H7 (cell line): ENCODE measurements around the gene KCNK15. TPM values are rescaled to one million over a fixed set of nuclear protein-coding genes. Genes with fewer than 3 reads are reported as not detected.
"Not testable (repeated sequence)": the region's sequence is repeated elsewhere in the genome, so short reads cannot be mapped to it uniquely, and the experiment has no call there.

Experiments
- DNase-seq: peaks from one replicate; pipeline ENCODE4 v3.0.0; 2012
- H3K27me3 ChIP-seq: 2 replicates; pipeline ENCODE4 v1.6.0; 2011; ENCODE audit warnings: mild to moderate bottlenecking, low read length; ENCODE audit not compliant: control insufficient read depth, insufficient read depth
- H3K36me3 ChIP-seq: replicated peaks from 2 replicates; pipeline ENCODE4 v1.5.1; 2011; ENCODE audit warnings: low read length; ENCODE audit not compliant: control insufficient read depth, insufficient read depth
- H3K4me3 ChIP-seq: 2 replicates; pipeline ENCODE4 v1.5.1; 2011; ENCODE audit warnings: low read depth, mild to moderate bottlenecking, control low read depth, low read length, moderate library complexity; ENCODE audit not compliant: insufficient read depth
- total RNA-seq: library from RNA; depleted of rRNA; stranded (reverse); fragments of >200 nt; shearing (Covaris generic); gene quantifications from 2 replicates; pipeline ENCODE4 v1.2.3, GENCODE V29; 2014; rRNA removed

Gene KCNK15
- total RNA-seq: 0.14 TPM in 1 of 2 replicates, not detected in the other

DNA sequence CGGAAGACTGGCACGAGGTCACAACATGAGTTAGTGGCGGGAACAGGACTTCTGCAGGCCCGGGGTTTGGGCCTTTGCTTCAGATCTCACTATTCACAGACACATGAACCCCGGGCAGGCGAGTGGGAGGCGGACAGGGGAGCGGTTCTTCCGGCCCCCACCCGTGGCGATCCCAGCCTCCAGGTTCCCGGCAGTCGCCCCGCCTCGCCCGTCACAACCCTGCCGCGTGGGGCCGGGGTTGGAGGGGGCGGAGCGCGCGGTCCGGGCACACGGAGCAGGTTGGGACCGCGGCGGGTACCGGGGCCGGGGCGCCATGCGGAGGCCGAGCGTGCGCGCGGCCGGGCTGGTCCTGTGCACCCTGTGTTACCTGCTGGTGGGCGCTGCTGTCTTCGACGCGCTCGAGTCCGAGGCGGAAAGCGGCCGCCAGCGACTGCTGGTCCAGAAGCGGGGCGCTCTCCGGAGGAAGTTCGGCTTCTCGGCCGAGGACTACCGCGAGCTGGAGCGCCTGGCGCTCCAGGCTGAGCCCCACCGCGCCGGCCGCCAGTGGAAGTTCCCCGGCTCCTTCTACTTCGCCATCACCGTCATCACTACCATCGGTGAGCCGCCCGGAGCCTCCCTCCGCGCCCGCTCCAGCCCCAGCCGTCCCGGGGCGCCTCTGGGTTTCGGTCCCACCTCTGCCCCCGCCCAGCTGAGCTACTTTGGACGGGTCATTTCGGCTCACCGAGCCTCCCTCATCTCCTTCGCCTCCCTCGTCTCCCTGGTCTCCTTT lies at the start of gene KCNK15:
TSS of gene KCNK15 (plus strand) at position 268 of the 769 bp plus-strand sequence. CDS start at position 314, 46 bp downstream.
- peak; percentile 80 for DNase-seq
- peak within 1 kb of the TSS; percentile 58 for H3K4me3 ChIP-seq
- no peaks in the 10 kb centered on the region for H3K36me3 ChIP-seq
- peaks cover 28% of the 10 kb centered on the region for H3K27me3 ChIP-seq

DNA sequence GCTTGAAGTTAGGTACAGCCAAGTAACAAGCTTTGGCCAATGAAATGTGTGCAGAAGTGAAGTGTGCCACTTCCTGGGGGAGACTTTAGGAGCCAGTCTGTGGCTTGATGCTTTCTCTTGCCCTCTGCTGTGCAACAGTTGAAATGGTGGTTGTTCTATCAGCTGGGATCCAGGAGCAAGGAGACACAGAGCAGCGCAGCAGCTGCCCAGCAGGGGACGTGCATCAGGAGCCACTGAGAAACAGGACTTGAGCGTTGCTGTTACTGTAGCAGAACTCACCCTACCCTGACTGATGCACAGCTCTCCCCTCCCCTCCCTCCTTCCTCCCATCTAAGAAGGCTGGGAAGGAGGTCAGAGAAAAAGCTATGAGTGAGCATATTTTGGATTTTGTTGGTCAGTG lies 49.4 kb upstream of the KCNK15 start:
- no peaks in the 10 kb centered on the region for H3K27me3 ChIP-seq
- peak; percentile 37 for DNase-seq
- no peaks in the 10 kb centered on the region for H3K36me3 ChIP-seq
- no peak overlapping the region for H3K4me3 ChIP-seq

DNA sequence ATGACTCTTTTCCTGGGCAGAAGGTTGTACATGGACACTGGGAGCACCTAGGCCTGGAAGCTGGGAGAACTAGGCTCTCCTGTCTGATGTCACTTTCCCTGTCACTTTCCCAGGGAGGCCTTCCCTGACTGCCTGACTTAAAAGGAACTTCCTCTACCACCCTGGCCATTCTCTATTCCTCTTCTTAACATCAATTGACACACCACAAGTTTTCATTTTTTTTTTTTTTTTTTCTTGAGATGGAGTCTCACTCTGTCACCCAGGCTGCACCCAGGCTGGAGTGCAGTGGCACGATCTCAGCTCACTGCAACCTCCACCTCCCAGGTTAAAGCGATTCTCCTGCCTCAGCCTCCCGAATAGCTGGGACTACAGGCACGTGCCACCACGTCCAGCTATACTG lies 48.6 kb upstream of the KCNK15 start:
- H3K27me3 ChIP-seq, H3K4me3 ChIP-seq, H3K36me3 ChIP-seq, DNase-seq: not testable (repeated sequence)

DNA sequence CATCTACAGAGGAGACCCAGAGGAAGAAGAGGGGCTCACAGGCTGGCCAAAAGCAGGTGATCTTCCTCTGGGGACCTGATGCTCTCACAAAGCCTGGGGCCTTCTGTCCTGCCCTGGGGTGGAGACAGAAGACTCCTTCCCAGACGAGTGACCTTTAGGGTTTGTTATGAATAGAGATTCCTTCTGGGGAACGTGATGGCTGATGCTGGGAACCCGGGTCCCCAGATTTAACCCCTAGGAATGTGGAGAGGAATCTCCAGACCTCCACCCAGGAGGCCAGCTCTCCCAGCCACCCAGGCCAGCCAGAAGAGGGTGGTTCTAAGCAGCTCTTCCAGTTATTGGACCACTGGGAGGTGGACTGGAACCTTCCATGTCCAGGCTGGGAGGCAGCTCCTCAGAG lies 47.3 kb upstream of the KCNK15 start:
- Histone ChIP-seq H3K27me3 (no peaks in the 10 kb centered on the region), H3K4me3 (no peak overlapping the region), H3K36me3 (no peaks in the 10 kb centered on the region)
- DNase-seq: peak; percentile 15

DNA sequence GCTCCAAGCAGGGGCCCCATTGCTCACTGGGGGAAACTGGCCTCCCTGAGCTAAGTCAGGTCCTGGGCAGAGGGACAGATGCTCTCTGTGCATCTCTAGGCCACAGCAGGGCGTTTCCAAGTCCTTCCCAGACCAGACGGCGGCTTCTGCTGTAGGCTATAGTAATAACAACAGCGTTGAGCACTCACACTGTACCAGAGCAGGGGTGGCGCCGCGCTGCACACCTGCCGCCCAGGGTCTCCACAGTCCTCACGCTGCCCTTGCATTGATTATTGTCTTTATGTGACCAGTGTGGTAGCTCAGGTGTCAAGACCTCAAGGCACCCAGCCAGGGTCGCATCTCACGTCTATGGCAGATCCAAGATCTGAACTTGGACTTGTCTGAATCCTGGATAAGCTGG lies 45.4 kb upstream of the KCNK15 start:
- Histone ChIP-seq H3K27me3 (no peaks in the 10 kb centered on the region), H3K4me3 (no peak overlapping the region), H3K36me3 (no peaks in the 10 kb centered on the region)
- peak; percentile 31 for DNase-seq

DNA sequence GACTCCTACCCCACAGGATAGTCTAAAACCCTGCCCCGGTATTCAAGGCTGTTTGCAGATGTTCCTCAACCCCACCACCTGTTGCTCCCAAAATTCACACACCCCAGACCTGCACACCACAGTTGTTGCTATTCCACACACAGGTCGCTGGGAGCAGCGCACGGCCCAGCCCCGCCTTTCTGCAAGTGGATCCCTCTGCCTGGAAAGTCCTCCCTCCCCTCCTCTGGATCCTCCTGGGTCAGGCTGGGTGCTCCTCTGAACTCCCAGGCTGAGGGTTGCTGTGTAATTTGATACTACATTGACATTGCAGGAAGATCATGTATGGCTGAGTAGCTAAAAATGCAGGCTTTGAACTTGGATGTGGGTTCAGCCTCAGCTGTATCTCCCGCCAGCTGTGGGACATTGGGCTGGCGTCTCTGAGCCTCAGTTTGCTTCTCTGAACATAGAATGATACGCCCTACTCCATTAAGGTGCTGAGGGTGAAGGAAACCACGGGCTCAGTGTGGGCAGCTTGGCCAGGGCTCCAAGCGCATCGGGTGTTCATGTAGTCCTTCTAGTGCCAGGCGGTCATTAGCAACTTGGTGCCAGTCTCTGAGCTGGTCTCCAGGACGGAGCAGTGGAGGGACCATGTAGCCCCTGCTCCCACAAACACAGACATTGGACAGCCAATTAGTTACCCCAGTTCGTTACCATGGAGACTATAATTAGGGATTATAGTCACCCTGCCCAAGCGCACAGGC lies 44.4 kb upstream of the KCNK15 start:
- no peak overlapping the region for H3K4me3 ChIP-seq
- H3K36me3 ChIP-seq: no peaks in the 10 kb centered on the region
- H3K27me3 ChIP-seq: no peaks in the 10 kb centered on the region
- peak; percentile 85 for DNase-seq

DNA sequence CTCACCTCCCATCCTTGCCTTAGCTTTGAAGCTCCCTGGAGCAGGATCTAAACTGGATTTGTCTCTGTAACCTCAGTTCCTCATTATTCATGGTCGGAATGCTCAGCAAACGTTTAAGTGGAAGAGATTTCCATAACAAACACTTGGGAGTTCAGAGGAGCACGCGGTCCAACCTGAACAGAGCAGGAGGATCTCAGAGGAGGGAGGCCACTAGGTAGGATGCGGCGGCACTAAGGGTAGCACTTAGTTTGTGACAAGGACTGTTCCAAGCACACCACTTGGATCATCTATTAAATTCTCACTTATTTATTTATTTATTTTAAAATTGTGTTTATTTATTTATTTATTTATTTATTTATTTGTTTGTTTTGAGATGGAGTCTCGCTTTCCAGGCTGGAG lies 43.8 kb upstream of the KCNK15 start:
- DNase-seq: peak; percentile 48
- Histone ChIP-seq H3K36me3 (no peaks in the 10 kb centered on the region), H3K27me3 (no peaks in the 10 kb centered on the region), H3K4me3 (no peak overlapping the region)

DNA sequence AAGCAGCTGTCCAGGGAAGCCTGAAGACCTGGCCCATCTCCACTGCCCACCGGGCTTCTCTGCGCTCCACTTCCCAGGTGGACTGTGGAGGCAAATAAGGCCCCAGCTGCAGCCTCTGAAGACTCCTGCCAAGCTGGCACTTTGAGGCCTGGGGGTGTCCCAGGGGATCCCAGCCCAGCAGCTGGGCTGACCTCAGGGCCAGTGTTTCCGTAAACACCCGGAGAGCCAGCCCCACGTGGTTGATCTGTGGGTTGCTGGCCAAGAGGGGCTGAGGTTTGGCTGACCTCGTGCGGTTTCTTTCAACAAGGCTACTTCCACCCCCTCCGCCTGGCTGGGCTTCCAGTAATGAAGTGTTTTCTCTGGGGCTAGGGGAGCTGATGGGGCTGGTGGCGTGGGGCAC lies 42.9 kb upstream of the KCNK15 start:
- no peaks in the 10 kb centered on the region for H3K36me3 ChIP-seq
- no peak for DNase-seq
- no peak overlapping the region for H3K4me3 ChIP-seq
- no peaks in the 10 kb centered on the region for H3K27me3 ChIP-seq

DNA sequence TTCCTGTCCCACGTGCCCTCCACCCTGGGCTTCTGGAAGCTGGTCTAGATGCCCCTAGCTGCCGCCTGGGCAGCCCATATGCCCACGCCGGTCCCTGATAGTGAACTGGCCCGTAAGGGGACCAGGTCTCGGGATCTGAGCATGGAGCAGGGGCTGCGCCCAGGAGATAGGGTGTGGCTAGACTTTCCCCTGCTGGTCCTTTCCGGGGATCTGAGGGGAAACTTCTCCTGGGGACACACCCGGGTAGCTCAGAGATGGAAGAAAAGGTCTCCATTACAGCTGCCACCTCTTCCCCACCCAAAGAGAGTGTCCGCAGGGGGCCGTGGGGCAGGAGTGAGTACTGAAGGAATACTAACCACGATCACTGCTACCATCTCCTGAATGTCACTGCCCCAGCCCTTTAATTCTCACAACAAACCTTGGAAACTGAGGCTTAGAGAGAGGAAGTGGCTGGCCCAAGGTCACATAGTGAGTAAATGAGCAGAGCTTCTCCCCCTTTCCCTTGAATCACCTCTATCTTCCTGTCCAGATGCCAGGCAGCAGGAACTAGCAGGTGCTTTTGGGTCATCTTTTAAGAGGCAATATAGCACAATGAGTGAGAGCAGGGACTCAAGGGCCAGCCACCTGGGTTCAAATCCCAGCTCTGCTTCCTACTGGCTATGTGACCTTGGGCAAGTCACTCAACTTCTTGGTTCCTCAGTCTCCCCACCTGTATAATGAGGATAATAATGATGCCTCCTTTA lies 42.3 kb upstream of the KCNK15 start:
- H3K27me3 ChIP-seq: no peaks in the 10 kb centered on the region
- peak; percentile 35 for DNase-seq

DNA sequence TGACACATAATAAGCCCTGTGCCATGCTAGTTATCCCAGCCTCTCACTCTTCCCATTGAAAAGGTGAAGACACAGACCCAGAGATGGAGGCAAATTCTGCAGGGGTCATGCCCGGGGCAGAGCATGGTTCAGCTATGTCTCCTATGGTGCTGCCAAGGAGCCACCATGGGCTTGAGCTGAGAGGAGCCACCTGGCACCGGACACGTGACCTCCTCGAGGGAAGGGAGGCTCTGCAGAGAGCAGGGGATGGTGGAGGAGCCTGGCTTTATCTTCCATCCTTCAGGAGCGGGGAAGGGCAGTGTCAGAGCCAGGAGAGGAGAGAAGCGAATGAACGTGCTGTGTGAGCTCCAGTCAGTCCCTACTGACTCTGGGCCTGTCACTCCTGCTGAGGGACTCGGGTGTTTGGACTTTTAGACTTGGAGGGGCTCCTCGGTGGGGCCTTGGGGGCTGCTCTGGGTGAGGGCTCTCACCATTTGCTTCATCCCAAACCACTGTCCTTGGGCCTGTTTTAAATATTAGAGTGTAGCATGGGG lies 41.6 kb upstream of the KCNK15 start:
- Histone ChIP-seq H3K36me3 (no peaks in the 10 kb centered on the region), H3K4me3 (no peak overlapping the region), H3K27me3 (no peaks in the 10 kb centered on the region)
- DNase-seq: peak; percentile 28

More for the DNA sequence above, 42.3 kb upstream of the KCNK15 start:
- H3K4me3 ChIP-seq: no peak overlapping the region
- no peaks in the 10 kb centered on the region for H3K36me3 ChIP-seq

DNA sequence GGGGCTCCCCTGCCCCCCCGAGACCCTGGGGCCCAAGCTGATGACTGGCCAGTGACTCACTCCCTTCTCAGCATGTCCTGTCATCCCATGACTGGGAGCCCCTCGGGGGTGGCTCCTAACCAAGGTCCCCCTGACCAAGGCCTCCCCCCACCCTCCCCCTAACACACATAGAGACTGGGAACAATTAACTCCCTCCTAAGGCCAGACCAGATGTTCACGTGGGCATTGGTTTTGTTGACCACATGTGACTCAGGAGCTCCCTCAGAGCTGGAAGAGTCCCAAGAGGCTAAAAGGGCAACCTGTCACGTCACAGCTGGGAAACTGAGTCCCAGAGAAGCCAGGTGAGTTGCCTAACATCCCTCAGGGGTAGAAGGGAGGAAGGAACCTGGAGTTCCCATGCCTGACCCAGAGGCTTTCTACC lies 41.1 kb upstream of the KCNK15 start:
- H3K36me3 ChIP-seq: no peaks in the 10 kb centered on the region
- no peaks in the 10 kb centered on the region for H3K27me3 ChIP-seq
- H3K4me3 ChIP-seq: no peak overlapping the region
- DNase-seq: peak; percentile 13

DNA sequence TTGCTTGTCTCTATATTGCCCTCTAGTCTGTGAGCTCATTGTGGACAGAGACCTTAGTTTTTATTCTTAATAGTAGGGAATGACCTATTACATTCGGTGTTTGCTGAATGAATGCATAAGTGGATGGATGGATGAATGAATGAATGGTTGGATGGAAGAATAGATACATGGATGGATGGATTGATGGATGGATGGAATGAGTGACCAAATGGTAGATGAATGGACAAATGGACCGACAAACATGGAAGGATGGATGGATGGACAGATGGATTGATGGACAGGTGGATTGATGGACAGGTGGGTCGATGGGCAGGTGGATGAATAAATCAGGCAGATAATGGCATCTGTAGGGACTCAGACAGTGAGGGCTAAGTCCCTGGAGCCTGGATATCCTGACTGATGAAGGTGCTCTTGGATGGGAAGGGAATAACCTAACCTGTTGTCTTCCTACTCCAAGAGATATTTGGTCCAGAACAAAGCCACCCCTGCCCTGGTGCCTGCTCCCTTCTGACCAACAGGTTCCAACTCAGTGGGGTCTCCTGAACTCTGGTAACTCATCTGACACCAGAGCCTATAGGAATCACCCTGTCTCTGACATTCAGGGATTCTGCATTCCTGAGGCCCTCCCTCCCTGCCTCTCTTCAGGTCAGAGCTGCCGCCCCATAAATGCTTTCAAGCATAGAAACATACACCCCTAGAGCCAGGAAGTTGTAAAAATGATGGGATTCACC lies 40.1 kb upstream of the KCNK15 start:
- no peak for DNase-seq
- Histone ChIP-seq H3K36me3 (no peaks in the 10 kb centered on the region), H3K27me3 (no peaks in the 10 kb centered on the region), H3K4me3 (no peak overlapping the region)

DNA sequence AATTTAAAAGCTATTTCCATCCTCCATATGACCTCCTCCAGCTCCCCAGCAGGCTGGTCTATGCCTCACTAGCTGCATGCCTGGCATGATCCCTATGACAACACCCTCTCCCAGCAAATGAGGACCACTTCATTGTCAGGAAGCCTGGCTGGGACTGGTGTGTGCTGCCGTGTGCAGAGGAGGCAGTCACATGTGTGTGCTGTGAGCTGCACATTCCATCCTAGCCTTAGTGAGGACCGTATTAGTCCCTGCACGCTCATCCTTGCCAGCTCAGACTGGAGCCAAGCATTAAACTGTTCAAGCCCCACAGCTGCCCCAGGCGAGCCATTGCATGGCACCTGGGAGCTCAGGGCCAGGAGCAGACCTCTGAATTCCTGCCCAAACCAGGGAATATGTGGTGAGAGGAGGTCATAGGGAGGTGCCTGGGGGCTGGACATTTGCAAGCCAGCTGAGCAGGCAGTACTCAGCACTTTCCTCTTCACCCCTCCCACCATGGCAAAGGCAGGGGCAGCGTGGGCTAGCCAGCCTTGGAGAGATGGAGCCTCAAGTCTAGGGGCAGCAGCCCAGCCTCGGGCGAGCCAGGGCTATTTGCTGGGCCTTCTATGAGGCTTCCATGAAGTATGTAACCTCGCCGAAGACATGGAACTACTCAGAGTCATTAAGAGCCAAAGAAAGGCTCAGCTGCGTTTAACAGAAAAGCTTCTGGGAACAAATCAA lies 39.2 kb upstream of the KCNK15 start:
- H3K27me3 ChIP-seq: no peaks in the 10 kb centered on the region
- H3K4me3 ChIP-seq: no peak overlapping the region
- DNase-seq: peak; percentile 19
- H3K36me3 ChIP-seq: no peaks in the 10 kb centered on the region
